ENCODE measurements around the gene PDX1.

PDX1 gene

DNA sequence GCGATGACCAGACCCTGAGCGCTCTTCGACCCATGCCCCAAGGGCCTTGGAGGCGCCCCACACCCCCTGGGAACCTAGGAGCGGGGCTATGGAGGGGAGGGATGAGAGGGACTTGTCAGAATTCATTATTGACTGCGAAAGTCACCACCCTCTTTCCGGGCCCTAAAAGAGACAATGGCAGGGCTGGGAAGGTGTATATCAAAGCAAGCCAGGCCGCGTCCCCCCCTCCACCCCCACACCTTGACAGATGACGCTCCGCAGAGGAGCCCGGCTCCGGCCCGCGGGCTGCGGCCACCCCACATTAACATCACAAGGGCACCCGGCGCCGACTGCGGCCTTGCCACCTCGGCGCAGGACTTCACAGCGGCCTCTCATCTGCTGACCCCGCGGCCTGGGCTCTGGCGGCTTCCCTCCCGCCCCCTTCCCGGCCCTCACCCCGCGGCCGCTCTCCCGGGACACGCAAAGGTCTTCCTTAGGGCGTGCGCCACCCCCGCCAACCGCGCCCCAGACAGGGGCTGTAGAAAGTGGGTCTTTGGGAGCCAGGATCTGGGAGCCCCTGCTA, 46.9 kb downstream of the PDX1 start:
- peaks cover 25% of the 10 kb centered on the region for H3K4me1 ChIP-seq (ENCODE audit: control insufficient read depth, insufficient read depth, low read length)
- H3K27ac ChIP-seq (ENCODE audit: low read length), result no peak overlapping the region
- H3K9ac ChIP-seq (ENCODE audit: low read length in 2 of 2), result no peak overlapping the region
- H3K36me3 ChIP-seq (ENCODE audit: control insufficient read depth in 2 of 2, insufficient read depth in 2 of 2, low read length in 2 of 2), result no peaks in the 10 kb centered on the region
- peaks cover 71 to 74% of the 10 kb centered on the region in 2 donors for H3K27me3 ChIP-seq (ENCODE audit: control insufficient read depth in 1 of 2, insufficient read depth in 2 of 2, low read length in 2 of 2)
- H3K4me3 ChIP-seq (ENCODE audit: low read length in 2 of 2), result peak overlapping the region in 1 of 2 donors; percentile 22
- no peaks in the 10 kb centered on the region for H3K9me3 ChIP-seq (ENCODE audit: control insufficient read depth in 2 of 2, low read length in 2 of 2)

DNA sequence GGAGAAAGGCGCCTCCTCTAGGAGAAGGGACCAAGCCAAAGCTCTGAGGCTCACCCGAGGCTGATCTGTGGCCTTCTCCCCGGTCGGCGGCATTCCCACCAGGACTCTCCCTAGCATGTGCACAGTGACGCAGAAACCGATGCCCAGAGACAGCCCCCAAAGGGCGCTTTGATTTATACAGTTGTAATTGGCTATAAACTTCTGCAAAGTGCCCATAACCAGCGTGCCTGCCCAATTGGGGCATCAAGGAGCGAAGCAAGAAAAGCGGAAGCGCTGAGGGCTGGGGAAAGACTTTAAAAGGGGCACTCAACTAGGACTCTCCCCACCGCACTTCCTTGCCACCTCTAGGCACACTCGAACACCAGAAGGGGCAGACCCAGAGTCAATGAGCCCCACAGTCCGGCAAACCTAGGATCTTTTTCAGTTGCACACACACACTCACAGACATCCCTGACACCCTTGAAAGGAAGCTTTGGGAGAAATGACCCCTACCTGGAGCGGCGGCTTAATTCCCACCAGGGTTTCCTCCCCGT, 47.5 kb downstream of the PDX1 start:
- peak overlapping the region in 1 of 2 donors; percentile 15 for H3K4me3 ChIP-seq (ENCODE audit: low read length in 2 of 2)
- no peak overlapping the region for H3K9ac ChIP-seq (ENCODE audit: low read length in 2 of 2)
- H3K27me3 ChIP-seq (ENCODE audit: control insufficient read depth in 1 of 2, insufficient read depth in 2 of 2, low read length in 2 of 2), result peaks cover 75 to 78% of the 10 kb centered on the region in 2 donors
- H3K27ac ChIP-seq (ENCODE audit: low read length), result no peak overlapping the region
- H3K36me3 ChIP-seq (ENCODE audit: control insufficient read depth in 2 of 2, insufficient read depth in 2 of 2, low read length in 2 of 2), result no peaks in the 10 kb centered on the region
- no peaks in the 10 kb centered on the region for H3K9me3 ChIP-seq (ENCODE audit: control insufficient read depth in 2 of 2, low read length in 2 of 2)
- H3K4me1 ChIP-seq (ENCODE audit: control insufficient read depth, insufficient read depth, low read length), result peaks cover 25% of the 10 kb centered on the region

DNA sequence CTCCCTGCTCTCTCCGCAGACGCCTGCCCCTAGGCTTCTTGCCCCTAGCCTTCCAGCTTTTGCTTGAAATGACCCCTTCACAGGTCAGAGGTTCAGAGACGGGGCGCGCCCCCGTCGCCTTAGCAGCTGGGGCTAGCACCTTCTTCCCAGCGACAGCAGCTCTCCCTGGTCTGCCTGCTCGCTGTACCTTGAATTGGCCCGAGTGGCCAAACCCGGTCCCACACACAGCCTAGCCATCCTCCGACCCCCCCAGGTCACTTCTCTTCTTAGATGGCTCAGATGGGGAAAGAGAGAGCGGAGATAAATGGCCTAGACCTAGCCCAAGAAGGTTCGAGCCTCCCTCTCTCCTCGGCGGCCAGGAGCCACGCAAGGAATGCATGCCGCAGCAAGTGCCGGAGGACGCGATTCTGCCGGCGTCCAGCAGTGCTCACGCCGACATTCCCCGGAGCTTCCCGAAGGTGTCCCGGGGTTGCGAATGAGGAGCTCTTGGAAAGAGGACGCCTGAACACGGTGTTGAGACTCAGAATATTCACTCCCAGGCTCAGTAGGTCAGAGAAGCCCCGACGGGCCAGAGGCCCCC, 48.0 kb downstream of the PDX1 start:
- no peak overlapping the region for H3K27ac ChIP-seq (ENCODE audit: low read length)
- peaks cover 75 to 83% of the 10 kb centered on the region in 2 donors for H3K27me3 ChIP-seq (ENCODE audit: control insufficient read depth in 1 of 2, insufficient read depth in 2 of 2, low read length in 2 of 2)
- no peaks in the 10 kb centered on the region for H3K36me3 ChIP-seq (ENCODE audit: control insufficient read depth in 2 of 2, insufficient read depth in 2 of 2, low read length in 2 of 2)
- no peak overlapping the region for H3K9ac ChIP-seq (ENCODE audit: low read length in 2 of 2)
- peak overlapping the region in 1 of 2 donors; percentile 35 for H3K4me3 ChIP-seq (ENCODE audit: low read length in 2 of 2)
- no peaks in the 10 kb centered on the region for H3K9me3 ChIP-seq (ENCODE audit: control insufficient read depth in 2 of 2, low read length in 2 of 2)
- H3K4me1 ChIP-seq (ENCODE audit: control insufficient read depth, insufficient read depth, low read length), result peaks cover 25% of the 10 kb centered on the region

DNA sequence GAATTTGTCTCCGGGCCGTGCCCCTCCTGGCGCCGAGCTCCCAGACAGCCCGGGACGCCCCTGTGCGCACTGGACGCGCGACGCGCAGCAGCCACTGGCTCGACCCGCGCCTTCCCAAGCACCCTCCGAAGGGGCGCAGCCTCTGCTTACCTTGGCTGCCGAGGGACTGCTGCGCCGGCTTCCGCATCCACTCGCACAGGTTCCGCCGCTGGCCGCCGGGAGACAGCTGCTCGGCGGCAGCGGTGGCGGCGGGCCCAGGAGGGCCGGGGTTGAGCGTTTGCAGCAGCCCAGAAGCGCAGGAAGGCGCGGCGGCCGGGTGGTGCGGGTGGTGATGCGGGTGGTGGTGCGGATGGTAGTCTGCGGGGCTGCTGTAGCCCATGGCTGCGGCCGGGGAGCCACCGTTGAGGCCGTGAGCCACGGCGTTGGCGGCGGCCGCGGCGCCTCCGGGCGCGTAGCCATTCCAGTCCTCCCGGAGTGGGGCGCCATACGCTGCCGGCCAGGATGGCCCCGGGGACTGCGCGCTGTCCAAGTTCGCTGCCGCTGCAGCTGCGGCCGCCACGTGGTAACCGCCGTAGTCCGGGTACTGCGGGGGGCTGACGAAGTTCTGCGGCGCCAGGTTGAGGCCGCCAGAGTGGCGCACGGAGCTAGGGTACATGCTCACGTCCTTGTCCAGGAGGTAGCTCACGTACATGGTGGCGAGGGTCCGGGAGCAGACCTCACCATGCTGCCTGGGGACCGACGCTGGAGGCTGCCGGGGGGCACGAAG, 48.7 kb downstream of the PDX1 start:
- no peaks in the 10 kb centered on the region for H3K9me3 ChIP-seq (ENCODE audit: control insufficient read depth in 2 of 2, low read length in 2 of 2)
- H3K4me3 ChIP-seq (ENCODE audit: low read length in 2 of 2), result peak overlapping the region in 1 of 2 donors; percentile 35
- H3K9ac ChIP-seq (ENCODE audit: low read length in 2 of 2), result no peak overlapping the region
- no peak overlapping the region for H3K27ac ChIP-seq (ENCODE audit: low read length)
- peaks cover 75 to 89% of the 10 kb centered on the region in 2 donors for H3K27me3 ChIP-seq (ENCODE audit: control insufficient read depth in 1 of 2, insufficient read depth in 2 of 2, low read length in 2 of 2)
- H3K4me1 ChIP-seq (ENCODE audit: control insufficient read depth, insufficient read depth, low read length), result peaks cover 25% of the 10 kb centered on the region
- H3K36me3 ChIP-seq (ENCODE audit: control insufficient read depth in 2 of 2, insufficient read depth in 2 of 2, low read length in 2 of 2), result no peaks in the 10 kb centered on the region

DNA sequence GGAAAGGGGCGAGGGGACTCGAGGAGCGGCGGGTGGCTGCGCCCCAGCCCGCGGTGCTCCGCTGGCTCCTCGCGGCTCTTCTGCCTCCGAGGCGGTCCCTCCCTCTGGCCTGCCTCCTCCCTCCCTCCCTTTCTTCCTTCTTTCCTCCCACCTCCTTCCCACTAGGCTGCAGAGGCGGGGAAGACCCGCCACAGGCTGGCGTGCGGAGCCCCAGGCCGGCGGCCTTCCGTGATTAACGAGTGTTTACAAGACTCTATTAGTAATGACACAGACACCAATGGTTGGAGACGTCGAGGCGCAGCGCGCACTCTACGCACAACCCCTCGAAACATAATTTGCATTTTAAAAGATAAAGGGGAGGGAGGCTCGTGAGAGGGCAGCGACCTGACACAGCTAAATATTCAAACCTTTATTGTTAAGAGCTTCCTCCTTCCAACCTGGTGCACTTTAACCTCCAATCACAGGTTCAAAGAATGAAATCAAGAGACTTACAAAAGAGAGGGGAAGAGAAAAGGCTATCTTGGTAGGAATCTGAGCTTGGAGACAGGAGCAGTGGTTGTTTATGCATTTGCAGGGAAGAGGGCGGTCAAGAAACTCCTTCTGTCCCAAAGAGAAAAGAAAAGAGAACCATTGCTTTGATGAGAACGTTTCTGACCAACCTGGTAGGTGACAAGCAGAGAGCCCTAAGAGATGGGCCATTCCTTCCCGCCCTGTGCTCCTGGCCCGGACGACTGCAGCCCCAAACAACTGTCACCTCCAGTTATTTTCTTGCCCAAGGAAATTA, 49.5 kb downstream of the PDX1 start, which contains the start of gene CDX2:
Gene CDX2, minus strand, starts transcription at position 234 of the 784 bp plus-strand sequence. CDS start 309 bp downstream, outside the sequence.
- no peaks in the 10 kb centered on the region for H3K36me3 ChIP-seq (ENCODE audit: control insufficient read depth in 2 of 2, insufficient read depth in 2 of 2, low read length in 2 of 2)
- H3K27me3 ChIP-seq (ENCODE audit: control insufficient read depth in 1 of 2, insufficient read depth in 2 of 2, low read length in 2 of 2), result peaks cover 82 to 94% of the 10 kb centered on the region in 2 donors
- H3K4me1 ChIP-seq (ENCODE audit: control insufficient read depth, insufficient read depth, low read length), result peaks cover 25% of the 10 kb centered on the region
- H3K9me3 ChIP-seq (ENCODE audit: control insufficient read depth in 2 of 2, low read length in 2 of 2), result no peaks in the 10 kb centered on the region
- H3K9ac ChIP-seq (ENCODE audit: low read length in 2 of 2), result no peak within 1 kb of the TSS
- no peak within 1 kb of the TSS for H3K27ac ChIP-seq (ENCODE audit: low read length)
- H3K4me3 ChIP-seq (ENCODE audit: low read length in 2 of 2), result peak within 1 kb of the TSS in 1 of 2 donors; percentile 35

DNA sequence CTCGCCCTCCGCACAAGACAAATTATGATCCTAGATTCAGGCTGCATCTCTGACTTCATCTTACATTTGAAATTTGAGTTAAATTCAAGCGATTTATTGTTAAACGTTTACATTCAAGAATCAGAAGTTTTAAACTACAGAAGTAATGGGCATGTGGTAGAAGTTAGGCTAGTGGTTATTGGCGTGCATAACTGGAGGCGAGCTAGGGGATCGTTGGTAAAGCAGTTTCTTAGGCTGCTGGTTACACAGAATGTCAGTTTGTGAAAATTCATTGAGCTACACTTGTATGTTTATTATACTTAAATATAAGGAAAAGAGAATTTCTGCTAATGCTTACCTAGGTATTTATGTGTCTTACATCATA, 50.0 kb downstream of the PDX1 start:
- no peak overlapping the region for H3K9ac ChIP-seq (ENCODE audit: low read length in 2 of 2)
- no peaks in the 10 kb centered on the region for H3K36me3 ChIP-seq (ENCODE audit: control insufficient read depth in 2 of 2, insufficient read depth in 2 of 2, low read length in 2 of 2)
- H3K4me3 ChIP-seq (ENCODE audit: low read length in 2 of 2), result no peak overlapping the region
- H3K27ac ChIP-seq (ENCODE audit: low read length), result no peak overlapping the region
- H3K27me3 ChIP-seq (ENCODE audit: control insufficient read depth in 1 of 2, insufficient read depth in 2 of 2, low read length in 2 of 2), result peaks cover 81 to 93% of the 10 kb centered on the region in 2 donors
- H3K4me1 ChIP-seq (ENCODE audit: control insufficient read depth, insufficient read depth, low read length), result peaks cover 25% of the 10 kb centered on the region
- H3K9me3 ChIP-seq (ENCODE audit: control insufficient read depth in 2 of 2, low read length in 2 of 2), result no peaks in the 10 kb centered on the region

DNA sequence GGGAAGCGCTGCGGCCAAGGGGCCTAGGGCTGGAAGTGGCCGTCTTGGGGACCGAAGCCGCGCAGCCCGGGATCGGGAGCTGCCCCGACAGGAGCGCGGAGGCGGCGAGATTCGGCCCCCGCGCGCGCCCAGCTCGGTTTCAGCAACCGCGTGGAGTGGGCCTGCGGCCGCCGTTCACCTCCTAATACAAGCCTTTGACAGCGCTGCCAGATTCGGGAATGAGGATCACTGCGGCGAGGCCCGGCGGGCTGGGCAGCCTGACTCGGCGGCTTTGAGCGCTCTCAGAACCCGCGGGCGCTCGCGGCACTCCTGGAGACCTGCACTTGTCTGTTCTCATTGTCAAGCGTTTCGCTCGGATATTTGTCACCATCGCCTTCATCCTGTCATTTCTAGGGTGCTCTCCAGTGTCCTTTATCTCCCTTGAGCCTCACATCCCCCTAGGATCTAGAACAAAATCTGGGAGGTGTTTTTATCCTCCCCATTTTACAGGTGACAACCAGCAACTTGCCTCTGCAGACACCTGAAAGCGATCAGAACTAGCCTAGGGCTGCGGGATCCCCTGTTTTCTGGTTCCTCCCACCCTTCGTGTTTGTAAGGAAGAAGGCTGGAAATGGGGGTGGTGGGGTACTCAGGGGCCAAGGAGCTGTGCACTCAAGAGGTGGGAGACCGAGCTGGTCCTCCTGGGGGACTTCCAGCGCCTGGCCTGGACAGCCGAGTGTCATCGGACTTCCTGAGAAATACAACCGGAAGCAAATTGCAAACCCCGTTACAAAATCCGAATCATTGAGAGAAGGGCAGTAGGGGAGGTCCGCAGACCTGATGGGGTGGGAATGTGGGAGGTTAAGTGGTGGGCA, 50.8 kb downstream of the PDX1 start:
- Histone ChIP-seq H3K36me3 (ENCODE audit: control insufficient read depth in 2 of 2, insufficient read depth in 2 of 2, low read length in 2 of 2) (no peaks in the 10 kb centered on the region), H3K4me3 (ENCODE audit: low read length in 2 of 2) (no peak overlapping the region), H3K27ac (ENCODE audit: low read length) (no peak overlapping the region), H3K9ac (ENCODE audit: low read length in 2 of 2) (no peak overlapping the region), H3K4me1 (ENCODE audit: control insufficient read depth, insufficient read depth, low read length) (peaks cover 25% of the 10 kb centered on the region), H3K9me3 (ENCODE audit: control insufficient read depth in 2 of 2, low read length in 2 of 2) (no peaks in the 10 kb centered on the region), H3K27me3 (ENCODE audit: control insufficient read depth in 1 of 2, insufficient read depth in 2 of 2, low read length in 2 of 2) (peaks cover 78 to 90% of the 10 kb centered on the region in 2 donors)

DNA sequence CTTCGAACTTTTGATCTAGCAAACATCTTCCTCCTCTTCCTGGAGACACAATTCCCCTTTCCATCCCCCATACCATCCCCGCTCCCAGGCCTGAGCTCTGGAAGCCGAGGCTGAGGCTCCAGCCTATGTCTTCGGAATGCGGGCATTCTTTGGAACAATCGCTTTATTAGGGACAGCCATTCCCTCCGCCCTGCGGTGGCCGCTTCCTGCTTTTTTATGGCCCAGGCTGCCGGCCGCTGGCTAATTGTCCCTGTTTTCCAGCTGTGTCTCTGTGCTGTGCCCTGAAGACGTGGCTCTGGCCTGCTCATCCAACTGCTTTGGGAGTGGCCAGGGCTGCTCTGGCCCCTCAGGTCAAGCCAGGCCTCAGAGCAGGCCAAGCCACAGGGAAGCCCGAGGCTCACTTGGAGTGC, 51.4 kb downstream of the PDX1 start:
- Histone ChIP-seq H3K27ac (ENCODE audit: low read length) (no peak overlapping the region), H3K9me3 (ENCODE audit: control insufficient read depth in 2 of 2, low read length in 2 of 2) (no peaks in the 10 kb centered on the region), H3K4me3 (ENCODE audit: low read length in 2 of 2) (no peak overlapping the region), H3K4me1 (ENCODE audit: control insufficient read depth, insufficient read depth, low read length) (peaks cover 23% of the 10 kb centered on the region), H3K9ac (ENCODE audit: low read length in 2 of 2) (no peak overlapping the region), H3K36me3 (ENCODE audit: control insufficient read depth in 2 of 2, insufficient read depth in 2 of 2, low read length in 2 of 2) (no peaks in the 10 kb centered on the region), H3K27me3 (ENCODE audit: control insufficient read depth in 1 of 2, insufficient read depth in 2 of 2, low read length in 2 of 2) (peaks cover 77 to 90% of the 10 kb centered on the region in 2 donors)

DNA sequence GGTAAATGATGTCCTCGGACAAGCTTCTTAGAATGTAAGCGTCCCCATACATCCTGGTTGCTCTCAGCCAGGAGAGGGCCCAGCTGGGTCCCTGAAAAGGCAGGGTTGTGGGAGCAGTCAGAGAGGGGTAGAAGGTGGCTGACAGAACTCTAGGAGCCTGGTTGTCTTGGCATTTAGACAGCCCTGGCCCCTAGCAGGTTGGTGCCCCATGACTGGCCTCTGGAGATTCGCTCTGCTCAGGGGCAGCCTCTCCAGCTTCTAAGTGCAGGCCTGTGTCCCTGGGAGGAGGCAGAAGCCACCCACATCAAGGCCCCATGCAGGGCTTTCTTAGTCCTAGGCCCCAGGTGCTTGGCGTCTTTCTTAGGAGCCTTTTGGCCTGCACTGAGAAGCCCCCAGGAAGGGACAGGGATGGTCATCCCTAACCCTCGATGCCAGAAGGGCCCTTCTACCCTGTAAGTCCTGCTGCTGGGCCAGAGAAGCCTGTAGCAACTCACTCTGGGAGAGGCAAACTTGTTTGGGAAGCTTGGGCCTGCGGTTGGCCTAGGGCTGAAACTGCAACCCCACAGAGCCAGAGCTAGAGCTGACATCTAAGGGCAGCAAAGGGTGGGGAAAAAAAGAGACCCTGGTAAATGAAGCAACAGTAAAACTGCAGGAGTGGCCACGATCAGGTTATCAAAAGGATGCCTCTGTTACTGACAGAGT, 52.1 kb downstream of the PDX1 start:
- Histone ChIP-seq H3K4me3 (ENCODE audit: low read length in 2 of 2) (no peak overlapping the region), H3K4me1 (ENCODE audit: control insufficient read depth, insufficient read depth, low read length) (peaks cover 18% of the 10 kb centered on the region), H3K9me3 (ENCODE audit: control insufficient read depth in 2 of 2, low read length in 2 of 2) (no peaks in the 10 kb centered on the region), H3K27me3 (ENCODE audit: control insufficient read depth in 1 of 2, insufficient read depth in 2 of 2, low read length in 2 of 2) (peaks cover 81 to 89% of the 10 kb centered on the region in 2 donors), H3K27ac (ENCODE audit: low read length) (no peak overlapping the region), H3K9ac (ENCODE audit: low read length in 2 of 2) (no peak overlapping the region), H3K36me3 (ENCODE audit: control insufficient read depth in 2 of 2, insufficient read depth in 2 of 2, low read length in 2 of 2) (no peaks in the 10 kb centered on the region)
